Stimulated activated CD4-positive, alpha-beta T cell treated with anti-CD3 and anti-CD28 coated beads, Interleukin-2, amount 100 ng/mL, for 4 hours (primary cell): ENCODE measurements around the gene PYHIN1.
"Not testable (repeated sequence)": the region's sequence is repeated elsewhere in the genome, so short reads cannot be mapped to it uniquely, and the experiment has no call there.

Experiments used
- DNase-seq: peaks from one replicate; pipeline ENCODE4 v3.0.0-alpha.2; 2020; ENCODE audit warnings: low read depth

PYHIN1 gene

GRCh38 chr1:158983235-158983634 lies 51.9 kb downstream of the PYHIN1 start:
- no peak for DNase-seq

GRCh38 chr1:158984386-158984785 lies 53.0 kb downstream of the PYHIN1 start:
- DNase-seq, result no peak

GRCh38 chr1:158989424-158989823 lies 58.1 kb downstream of the PYHIN1 start:
- no peak for DNase-seq

GRCh38 chr1:158992787-158993312 lies 61.5 kb downstream of the PYHIN1 start:
- no peak for DNase-seq

GRCh38 chr1:158996998-158997397 lies 65.6 kb downstream of the PYHIN1 start:
- DNase-seq, result no peak

GRCh38 chr1:158998037-158998780 lies 66.9 kb downstream of the PYHIN1 start:
- DNase-seq, result no peak

GRCh38 chr1:158998781-158999161 lies 67.4 kb downstream of the PYHIN1 start:
- peak; percentile 32 for DNase-seq

GRCh38 chr1:158999316-159000069 lies 68.1 kb downstream of the PYHIN1 start:
- DNase-seq, result no peak

- no peak for DNase-seq
These were observed 68.7 kb downstream of the PYHIN1 start for GRCh38 chr1:159000070-159000409.

GRCh38 chr1:159000625-159001024 lies 69.3 kb downstream of the PYHIN1 start:
- no peak for DNase-seq

- DNase-seq, result no peak
These were observed 73.8 kb downstream of the PYHIN1 start for GRCh38 chr1:159005161-159005560.

GRCh38 chr1:159005676-159006075 lies 74.3 kb downstream of the PYHIN1 start:
- no peak for DNase-seq

- not testable (repeated sequence) for DNase-seq
These were observed 75.0 kb downstream of the PYHIN1 start for GRCh38 chr1:159006210-159006807.

- DNase-seq, result no peak
These were observed 76.4 kb downstream of the PYHIN1 start for GRCh38 chr1:159007726-159008125.

- DNase-seq, result peak; percentile 59
These were observed 77.4 kb downstream of the PYHIN1 start for GRCh38 chr1:159008744-159009188.

- no peak for DNase-seq
These were observed 77.9 kb downstream of the PYHIN1 start for GRCh38 chr1:159009287-159009686.

GRCh38 chr1:159009704-159010361 lies 78.5 kb downstream of the PYHIN1 start, which contains the start of gene IFI16:
IFI16 (plus strand) TSS chr1:159009907; CDS start chr1:159014681, 4,774 bp downstream.
- DNase-seq, result peak; percentile 72

GRCh38 chr1:159010391-159010790 lies 79.0 kb downstream of the PYHIN1 start:
- DNase-seq, result no peak

GRCh38 chr1:159011001-159011400 lies 79.6 kb downstream of the PYHIN1 start:
- DNase-seq, result not testable (repeated sequence)

- no peak for DNase-seq
These were observed 80.4 kb downstream of the PYHIN1 start for GRCh38 chr1:159011751-159012150.

GRCh38 chr1:159012495-159012894 lies 81.1 kb downstream of the PYHIN1 start:
- peak; percentile 28 for DNase-seq

- no peak for DNase-seq
These were observed 82.7 kb downstream of the PYHIN1 start for GRCh38 chr1:159014003-159014571.
